Measurements from ENCODE around the gene REXO5.

- TF ChIP-seq CTCF (IDR thresholded peaks at IDR 0.05) (no peak), POLR2AphosphoS5 (IDR thresholded peaks at IDR 0.05) (no peak)
Measured at GRCh38 chr16:20768121-20768520, 38.2 kb upstream of the REXO5 start.
